Liver (tissue), 9 donors: Measurements from ENCODE around the gene APOBEC3B. TPM values are rescaled to one million over a fixed set of nuclear protein-coding genes. Genes with fewer than 3 reads are reported as not detected.
A peak's percentile ranks its signal among the peaks of the same experiment; 100 is the strongest.
"Not testable (repeated sequence)": the region's sequence is repeated elsewhere in the genome, so short reads cannot be mapped to it uniquely, and the experiment has no call there.

Experiments used
- DNase-seq: peaks from one replicate; pipeline ENCODE4 v3.0.0-alpha.2; 2017; ENCODE audit warnings: low spot score
- H3K27ac ChIP-seq, 2 donors: one replicate each; pipeline ENCODE4 v1.7.0; 2013; ENCODE audit warnings: inconsistent platforms in 2 of 2, low read length in 2 of 2, control low read depth in 1 of 2, low read depth in 1 of 2, mild to moderate bottlenecking in 1 of 2
- H3K27me3 ChIP-seq, 4 donors: one replicate each; pipeline versions ENCODE4 v1.6.1 to v1.7.0; 2013; ENCODE audit warnings: low read length in 3 of 4, inconsistent platforms in 1 of 4, mild to moderate bottlenecking in 1 of 4, moderate library complexity in 1 of 4; ENCODE audit not compliant: control insufficient read depth in 4 of 4, insufficient read depth in 4 of 4
- H3K36me3 ChIP-seq, 4 donors: one replicate each; pipeline versions ENCODE4 v1.6.1 to v1.7.0; 2013; ENCODE audit warnings: low read length in 3 of 4, mild to moderate bottlenecking in 3 of 4, low read depth in 1 of 4, moderate library complexity in 1 of 4; ENCODE audit not compliant: control insufficient read depth in 4 of 4, insufficient read depth in 3 of 4
- H3K4me1 ChIP-seq, 4 donors: one replicate each; pipeline versions ENCODE4 v1.6.1 to v1.7.0; 2013; ENCODE audit warnings: low read length in 3 of 4, mild to moderate bottlenecking in 3 of 4, moderate library complexity in 1 of 4; ENCODE audit not compliant: control insufficient read depth in 4 of 4, insufficient read depth in 4 of 4
- H3K4me3 ChIP-seq, 3 donors: one replicate each; pipeline versions ENCODE4 v1.6.1 to v1.7.0; 2013; ENCODE audit warnings: low read length in 3 of 3, control low read depth in 1 of 3, low read depth in 1 of 3, mild to moderate bottlenecking in 1 of 3
- H3K9ac ChIP-seq, 2 donors: one replicate each; pipeline ENCODE4 v1.7.0; 2013; ENCODE audit warnings: low read length in 2 of 2, mild to moderate bottlenecking in 2 of 2, moderate library complexity in 2 of 2, control low read depth in 1 of 2, low read depth in 1 of 2
- H3K9me3 ChIP-seq, 4 donors: one replicate each; pipeline versions ENCODE4 v1.6.1 to v1.7.0; 2013; ENCODE audit warnings: low read length in 3 of 4; ENCODE audit not compliant: control insufficient read depth in 4 of 4
- EGR1 ChIP-seq, 2 donors: IDR thresholded peaks; 2 replicates each; pipeline ENCODE4 v1.6.1; 2016 to 2018; ENCODE audit warnings: antibody characterized with exemption in 2 of 2, low read depth in 2 of 2
- FOXA1 ChIP-seq: IDR thresholded peaks from 2 replicates; pipeline ENCODE4 v1.6.1; 2016; ENCODE audit warnings: antibody characterized with exemption
- FOXA2 ChIP-seq: IDR thresholded peaks from 2 replicates; pipeline ENCODE4 v1.6.1; 2016; ENCODE audit warnings: antibody characterized with exemption
- GABPA ChIP-seq, 2 donors: IDR thresholded peaks in 1 of 2; conservative IDR thresholded peaks in 1 of 2; 2 replicates each; pipeline ENCODE4 v1.6.1; 2016; ENCODE audit warnings: antibody characterized with exemption in 2 of 2, mild to moderate bottlenecking in 1 of 2, moderate library complexity in 1 of 2
- HNF4A ChIP-seq, 2 donors: conservative IDR thresholded peaks; 2 replicates each; pipeline ENCODE4 v1.6.1; 2016; ENCODE audit warnings: antibody characterized with exemption in 2 of 2, mild to moderate bottlenecking in 2 of 2
- HNF4G ChIP-seq: IDR thresholded peaks from 2 replicates; pipeline ENCODE4 v1.6.1; 2016; ENCODE audit warnings: antibody characterized with exemption
- JUND ChIP-seq, 2 donors: IDR thresholded peaks; 2 replicates each; pipeline ENCODE4 v1.6.1; 2016; ENCODE audit warnings: antibody characterized with exemption in 2 of 2
- NR2F2 ChIP-seq: IDR thresholded peaks from 2 replicates; pipeline ENCODE4 v1.6.1; 2016; ENCODE audit warnings: antibody characterized with exemption
- RAD21 ChIP-seq, 2 donors: IDR thresholded peaks; 2 replicates each; pipeline ENCODE4 v1.6.1; 2016; ENCODE audit warnings: antibody characterized with exemption in 2 of 2, mild to moderate bottlenecking in 2 of 2
- RXRA ChIP-seq, 2 donors: IDR thresholded peaks; 2 replicates each; pipeline ENCODE4 v1.6.1; 2017 to 2018; ENCODE audit warnings: antibody characterized with exemption in 2 of 2, mild to moderate bottlenecking in 1 of 2
- SP1 ChIP-seq: IDR thresholded peaks from 2 replicates; pipeline ENCODE4 v1.6.1; 2018; ENCODE audit warnings: antibody characterized with exemption, mild to moderate bottlenecking
- TAF1 ChIP-seq: conservative IDR thresholded peaks from 2 replicates; pipeline ENCODE4 v1.6.1; 2016; ENCODE audit warnings: antibody characterized with exemption, mild to moderate bottlenecking
- YY1 ChIP-seq: IDR thresholded peaks from 2 replicates; pipeline ENCODE4 v1.6.1; 2016; ENCODE audit warnings: antibody characterized with exemption, mild to moderate bottlenecking
- WGBS: extraction: QIAGEN DNeasy Blood & Tissue Kit; methylation state at CpG from one replicate; pipeline ENCODE4 v1.1.7; 2013; 5-methylcytosine and 5-hydroxymethylcytosine counted together
- polyA plus RNA-seq, 2 donors: library from polyadenylated mRNA; stranded (reverse) in 1 of 2; unstranded in 1 of 2; fragments of 200-250 nt in 1 of 2; fragments of >200 nt in 1 of 2; fragmentation: Nextera tagmentation in 1 of 2; extraction: Ambion mirVana in 1 of 2; gene quantifications; one replicate each; pipeline versions ENCODE4 v1.2.1 to v1.2.3, GENCODE V29; 2013 to 2015
- total RNA-seq, 2 donors: library from RNA; depleted of rRNA; stranded (reverse); fragments of >200 nt; gene quantifications; one replicate each; pipeline ENCODE4 v1.2.3, GENCODE V29; 2014
- TF ChIP-seq, protein P1 (sequence below): IDR thresholded peaks from 2 replicates; pipeline ENCODE4 v1.6.1; 2016; ENCODE audit warnings: antibody characterized with exemption, mild to moderate bottlenecking
- TF ChIP-seq, protein P2 (sequence below): IDR thresholded peaks from 2 replicates; pipeline ENCODE4 v1.6.1; 2016; ENCODE audit warnings: antibody characterized with exemption
- TF ChIP-seq, protein P3 (sequence below): fragments of 150-350 bp; IDR thresholded peaks from 2 replicates; pipeline ENCODE4 v1.5.1; 2017; ENCODE audit warnings: improper control_type of control experiment, low read depth, low read length; ENCODE audit not compliant: missing input control
- TF ChIP-seq, protein P4 (sequence below): IDR thresholded peaks from 2 replicates; pipeline ENCODE4 v1.6.1; 2016; ENCODE audit warnings: antibody characterized with exemption
- TF ChIP-seq, protein P5 (sequence below): IDR thresholded peaks from 2 replicates; pipeline ENCODE4 v1.6.1; 2016; ENCODE audit warnings: antibody characterized with exemption
- donor health status: healthy.
- donor health status: healthy.
- donor health status: healthy.
- donor health status: healthy.
- donor health status: healthy.

APOBEC3B gene
- total and polyA plus RNA-seq, 4 donors: 0.08 to 6.0 (median 0.88) TPM

DNA sequence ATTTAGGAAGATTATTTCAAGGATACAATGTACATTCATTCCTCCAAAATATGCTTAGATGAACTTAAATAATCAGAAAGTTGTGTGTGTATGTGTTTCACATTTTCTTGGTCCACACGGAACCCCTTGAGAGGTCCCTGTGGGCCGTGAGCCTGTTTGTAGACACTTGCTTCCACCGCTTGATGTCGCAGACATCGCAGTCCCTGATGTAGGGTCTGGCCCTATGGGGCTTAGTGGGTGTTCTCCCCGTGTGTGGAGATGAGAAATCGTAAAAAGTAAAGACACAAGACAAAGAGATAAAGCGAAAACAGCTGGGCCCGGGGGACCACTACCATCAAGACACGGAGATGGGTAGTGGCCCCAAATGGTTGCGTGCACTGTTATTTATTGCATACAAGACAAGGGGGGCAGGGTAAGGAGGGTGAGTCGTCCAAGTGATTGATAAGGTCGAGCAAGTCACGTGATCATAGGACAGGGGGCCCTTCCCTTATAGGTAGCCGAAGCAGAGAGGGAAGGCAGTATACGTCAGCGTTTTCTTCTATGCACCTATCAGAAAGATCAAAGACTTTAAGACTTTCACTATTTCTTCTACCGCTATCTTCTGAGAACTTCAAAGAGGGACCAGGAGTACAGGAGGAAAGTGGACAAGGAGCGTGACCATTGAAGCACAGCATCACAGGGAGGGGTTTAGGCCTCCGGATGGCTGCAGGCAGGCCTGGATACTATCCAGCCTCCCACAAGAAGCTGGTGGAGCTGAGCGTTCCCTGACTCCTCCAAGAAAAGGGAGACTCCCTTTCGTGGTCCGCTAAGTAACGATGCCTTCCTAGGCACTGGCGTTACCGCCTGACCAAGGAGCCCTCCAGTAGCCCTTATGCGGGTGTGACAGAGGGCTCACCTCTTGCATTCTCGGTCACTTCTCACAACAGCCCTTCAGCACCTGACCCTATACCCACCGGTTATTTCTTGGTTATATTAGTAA is 30.7 kb downstream of the APOBEC3B start:
- no peak for TF ChIP-seq NR2F2
- no peak for TF ChIP-seq YY1
- no peak for TF ChIP-seq EGR1 (IDR thresholded peaks at IDR 0.05; ENCODE audit: low read depth in 2 of 2)
- no peak for TF ChIP-seq RXRA (IDR thresholded peaks at IDR 0.05)
- no peak for TF ChIP-seq FOXA1
- TF ChIP-seq, protein P1, sequence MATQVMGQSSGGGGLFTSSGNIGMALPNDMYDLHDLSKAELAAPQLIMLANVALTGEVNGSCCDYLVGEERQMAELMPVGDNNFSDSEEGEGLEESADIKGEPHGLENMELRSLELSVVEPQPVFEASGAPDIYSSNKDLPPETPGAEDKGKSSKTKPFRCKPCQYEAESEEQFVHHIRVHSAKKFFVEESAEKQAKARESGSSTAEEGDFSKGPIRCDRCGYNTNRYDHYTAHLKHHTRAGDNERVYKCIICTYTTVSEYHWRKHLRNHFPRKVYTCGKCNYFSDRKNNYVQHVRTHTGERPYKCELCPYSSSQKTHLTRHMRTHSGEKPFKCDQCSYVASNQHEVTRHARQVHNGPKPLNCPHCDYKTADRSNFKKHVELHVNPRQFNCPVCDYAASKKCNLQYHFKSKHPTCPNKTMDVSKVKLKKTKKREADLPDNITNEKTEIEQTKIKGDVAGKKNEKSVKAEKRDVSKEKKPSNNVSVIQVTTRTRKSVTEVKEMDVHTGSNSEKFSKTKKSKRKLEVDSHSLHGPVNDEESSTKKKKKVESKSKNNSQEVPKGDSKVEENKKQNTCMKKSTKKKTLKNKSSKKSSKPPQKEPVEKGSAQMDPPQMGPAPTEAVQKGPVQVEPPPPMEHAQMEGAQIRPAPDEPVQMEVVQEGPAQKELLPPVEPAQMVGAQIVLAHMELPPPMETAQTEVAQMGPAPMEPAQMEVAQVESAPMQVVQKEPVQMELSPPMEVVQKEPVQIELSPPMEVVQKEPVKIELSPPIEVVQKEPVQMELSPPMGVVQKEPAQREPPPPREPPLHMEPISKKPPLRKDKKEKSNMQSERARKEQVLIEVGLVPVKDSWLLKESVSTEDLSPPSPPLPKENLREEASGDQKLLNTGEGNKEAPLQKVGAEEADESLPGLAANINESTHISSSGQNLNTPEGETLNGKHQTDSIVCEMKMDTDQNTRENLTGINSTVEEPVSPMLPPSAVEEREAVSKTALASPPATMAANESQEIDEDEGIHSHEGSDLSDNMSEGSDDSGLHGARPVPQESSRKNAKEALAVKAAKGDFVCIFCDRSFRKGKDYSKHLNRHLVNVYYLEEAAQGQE: no peak
- TF ChIP-seq, protein P2, sequence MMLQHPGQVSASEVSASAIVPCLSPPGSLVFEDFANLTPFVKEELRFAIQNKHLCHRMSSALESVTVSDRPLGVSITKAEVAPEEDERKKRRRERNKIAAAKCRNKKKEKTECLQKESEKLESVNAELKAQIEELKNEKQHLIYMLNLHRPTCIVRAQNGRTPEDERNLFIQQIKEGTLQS: no peak
- TF ChIP-seq HNF4G: no peak
- TF ChIP-seq, protein P3, sequence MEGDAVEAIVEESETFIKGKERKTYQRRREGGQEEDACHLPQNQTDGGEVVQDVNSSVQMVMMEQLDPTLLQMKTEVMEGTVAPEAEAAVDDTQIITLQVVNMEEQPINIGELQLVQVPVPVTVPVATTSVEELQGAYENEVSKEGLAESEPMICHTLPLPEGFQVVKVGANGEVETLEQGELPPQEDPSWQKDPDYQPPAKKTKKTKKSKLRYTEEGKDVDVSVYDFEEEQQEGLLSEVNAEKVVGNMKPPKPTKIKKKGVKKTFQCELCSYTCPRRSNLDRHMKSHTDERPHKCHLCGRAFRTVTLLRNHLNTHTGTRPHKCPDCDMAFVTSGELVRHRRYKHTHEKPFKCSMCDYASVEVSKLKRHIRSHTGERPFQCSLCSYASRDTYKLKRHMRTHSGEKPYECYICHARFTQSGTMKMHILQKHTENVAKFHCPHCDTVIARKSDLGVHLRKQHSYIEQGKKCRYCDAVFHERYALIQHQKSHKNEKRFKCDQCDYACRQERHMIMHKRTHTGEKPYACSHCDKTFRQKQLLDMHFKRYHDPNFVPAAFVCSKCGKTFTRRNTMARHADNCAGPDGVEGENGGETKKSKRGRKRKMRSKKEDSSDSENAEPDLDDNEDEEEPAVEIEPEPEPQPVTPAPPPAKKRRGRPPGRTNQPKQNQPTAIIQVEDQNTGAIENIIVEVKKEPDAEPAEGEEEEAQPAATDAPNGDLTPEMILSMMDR: no peak
- no peak for TF ChIP-seq SP1
- TF ChIP-seq TAF1: no peak
- TF ChIP-seq JUND (IDR thresholded peaks at IDR 0.05): no peak
- TF ChIP-seq HNF4A (conservative IDR thresholded peaks at IDR 0.05): no peak
- no peak for TF ChIP-seq GABPA (IDR thresholded peaks at IDR 0.05 in 1 of 2, conservative IDR thresholded peaks at IDR 0.05 in 1 of 2)
- no peak for TF ChIP-seq RAD21 (IDR thresholded peaks at IDR 0.05)
- TF ChIP-seq, protein P4, sequence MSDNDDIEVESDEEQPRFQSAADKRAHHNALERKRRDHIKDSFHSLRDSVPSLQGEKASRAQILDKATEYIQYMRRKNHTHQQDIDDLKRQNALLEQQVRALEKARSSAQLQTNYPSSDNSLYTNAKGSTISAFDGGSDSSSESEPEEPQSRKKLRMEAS: no peak
- TF ChIP-seq, protein P5, sequence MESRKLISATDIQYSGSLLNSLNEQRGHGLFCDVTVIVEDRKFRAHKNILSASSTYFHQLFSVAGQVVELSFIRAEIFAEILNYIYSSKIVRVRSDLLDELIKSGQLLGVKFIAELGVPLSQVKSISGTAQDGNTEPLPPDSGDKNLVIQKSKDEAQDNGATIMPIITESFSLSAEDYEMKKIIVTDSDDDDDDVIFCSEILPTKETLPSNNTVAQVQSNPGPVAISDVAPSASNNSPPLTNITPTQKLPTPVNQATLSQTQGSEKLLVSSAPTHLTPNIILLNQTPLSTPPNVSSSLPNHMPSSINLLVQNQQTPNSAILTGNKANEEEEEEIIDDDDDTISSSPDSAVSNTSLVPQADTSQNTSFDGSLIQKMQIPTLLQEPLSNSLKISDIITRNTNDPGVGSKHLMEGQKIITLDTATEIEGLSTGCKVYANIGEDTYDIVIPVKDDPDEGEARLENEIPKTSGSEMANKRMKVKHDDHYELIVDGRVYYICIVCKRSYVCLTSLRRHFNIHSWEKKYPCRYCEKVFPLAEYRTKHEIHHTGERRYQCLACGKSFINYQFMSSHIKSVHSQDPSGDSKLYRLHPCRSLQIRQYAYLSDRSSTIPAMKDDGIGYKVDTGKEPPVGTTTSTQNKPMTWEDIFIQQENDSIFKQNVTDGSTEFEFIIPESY: no peak
- no peak for TF ChIP-seq FOXA2
- peak; percentile 40 for DNase-seq
- H3K27me3 ChIP-seq: no peaks in the 10 kb centered on the region
- no peak overlapping the region for H3K4me3 ChIP-seq
- H3K27ac ChIP-seq: no peak overlapping the region
- H3K9me3 ChIP-seq: no peaks in the 10 kb centered on the region
- WGBS: 87% methylated on average over 29 of the region's 29 CpGs
- no peaks in the 10 kb centered on the region for H3K4me1 ChIP-seq
- H3K9ac ChIP-seq: no peak overlapping the region
- H3K36me3 ChIP-seq: no peaks in the 10 kb centered on the region

DNA sequence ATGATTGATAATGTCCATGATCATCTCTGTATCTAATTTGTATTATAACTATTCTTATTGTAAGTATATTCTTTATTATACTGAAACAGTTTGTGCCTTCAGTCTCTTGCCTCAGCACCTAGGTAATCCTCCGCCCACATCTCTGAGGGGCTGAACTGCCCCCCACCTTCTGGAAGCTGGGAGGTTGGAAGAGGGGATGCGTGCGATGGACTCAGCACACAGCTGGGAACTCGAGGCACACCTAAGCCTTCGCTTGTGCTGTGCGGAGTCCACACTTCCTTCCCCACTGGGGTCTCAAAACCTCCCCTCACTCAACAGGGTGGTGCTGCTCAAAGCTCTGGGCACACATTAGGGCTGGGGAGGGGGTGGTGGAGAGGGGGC is 31.4 kb downstream of the APOBEC3B start:
- not testable (repeated sequence) for H3K4me1 ChIP-seq, H3K36me3 ChIP-seq, H3K9me3 ChIP-seq, H3K27me3 ChIP-seq, DNase-seq, H3K9ac ChIP-seq
- peak overlapping the region in 1 of 3 donors; percentile 30 for H3K4me3 ChIP-seq
- peak overlapping the region; percentile 35 to 69 for H3K27ac ChIP-seq
- WGBS: 80% methylated on average over 6 of the region's 6 CpGs
